ENCODE results near the gene SLX9.

The SLX9 gene

DNA sequence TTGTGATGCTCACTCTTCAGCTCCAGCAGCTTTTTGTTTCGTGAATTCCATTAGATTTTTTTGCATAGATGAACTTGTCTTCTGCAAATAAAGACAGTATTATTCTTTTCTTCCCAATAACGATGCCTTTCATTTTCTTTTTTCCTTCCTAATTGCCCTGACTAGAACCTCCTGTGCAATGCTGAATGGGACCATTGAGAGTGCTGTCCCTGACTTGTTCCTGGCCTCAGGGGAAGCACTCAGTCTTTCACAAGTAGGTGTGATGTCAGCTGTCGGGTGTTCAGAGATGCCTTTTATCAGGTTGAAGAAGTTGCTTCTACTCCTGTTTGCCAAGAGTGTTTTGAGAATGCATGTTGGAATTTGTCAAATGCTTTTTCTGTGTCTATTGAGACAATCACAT is 70.3 kb downstream of the SLX9 start:
- TF ChIP-seq, protein P1, sequence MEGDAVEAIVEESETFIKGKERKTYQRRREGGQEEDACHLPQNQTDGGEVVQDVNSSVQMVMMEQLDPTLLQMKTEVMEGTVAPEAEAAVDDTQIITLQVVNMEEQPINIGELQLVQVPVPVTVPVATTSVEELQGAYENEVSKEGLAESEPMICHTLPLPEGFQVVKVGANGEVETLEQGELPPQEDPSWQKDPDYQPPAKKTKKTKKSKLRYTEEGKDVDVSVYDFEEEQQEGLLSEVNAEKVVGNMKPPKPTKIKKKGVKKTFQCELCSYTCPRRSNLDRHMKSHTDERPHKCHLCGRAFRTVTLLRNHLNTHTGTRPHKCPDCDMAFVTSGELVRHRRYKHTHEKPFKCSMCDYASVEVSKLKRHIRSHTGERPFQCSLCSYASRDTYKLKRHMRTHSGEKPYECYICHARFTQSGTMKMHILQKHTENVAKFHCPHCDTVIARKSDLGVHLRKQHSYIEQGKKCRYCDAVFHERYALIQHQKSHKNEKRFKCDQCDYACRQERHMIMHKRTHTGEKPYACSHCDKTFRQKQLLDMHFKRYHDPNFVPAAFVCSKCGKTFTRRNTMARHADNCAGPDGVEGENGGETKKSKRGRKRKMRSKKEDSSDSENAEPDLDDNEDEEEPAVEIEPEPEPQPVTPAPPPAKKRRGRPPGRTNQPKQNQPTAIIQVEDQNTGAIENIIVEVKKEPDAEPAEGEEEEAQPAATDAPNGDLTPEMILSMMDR (IDR thresholded peaks at IDR 0.05; ENCODE audit: borderline replicate concordance, insufficient read depth, low read depth, low read length), result no peak
- no peak overlapping the region for H3K4me3 ChIP-seq (ENCODE audit: low read depth, low read length)

- H3K4me3 ChIP-seq (ENCODE audit: low read depth, low read length), result no peak overlapping the region
- TF ChIP-seq, protein P1 (IDR thresholded peaks at IDR 0.05; ENCODE audit: borderline replicate concordance, insufficient read depth, low read depth, low read length), result no peak
Measured at GRCh38 chr21:45010860-45011259, 71.0 kb downstream of the SLX9 start.

DNA sequence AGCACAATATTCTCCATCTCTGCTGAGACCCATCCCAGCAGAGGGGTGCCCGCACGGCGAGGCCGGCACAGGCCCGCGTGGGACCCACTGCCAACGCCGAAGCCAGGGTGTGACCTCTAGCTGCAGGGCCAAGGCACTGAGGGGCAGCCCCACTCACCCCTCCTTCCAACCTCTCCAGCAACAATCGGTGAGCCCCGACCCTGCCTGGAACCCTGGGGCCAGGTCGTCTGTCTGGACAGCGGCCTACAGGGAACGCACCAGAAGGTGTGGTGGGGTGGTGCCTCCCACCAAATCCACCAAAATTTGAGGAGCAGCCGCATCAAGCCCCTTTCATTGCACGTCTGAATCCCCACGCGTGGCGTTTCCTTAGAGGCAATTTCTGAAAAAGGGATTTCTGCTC is 71.6 kb downstream of the SLX9 start:
- TF ChIP-seq, protein P1 (IDR thresholded peaks at IDR 0.05; ENCODE audit: borderline replicate concordance, insufficient read depth, low read depth, low read length), result no peak
- no peak overlapping the region for H3K4me3 ChIP-seq (ENCODE audit: low read depth, low read length)

GRCh38 chr21:45011911-45012661 is 72.3 kb downstream of the SLX9 start:
- TF ChIP-seq, protein P1 (IDR thresholded peaks at IDR 0.05; ENCODE audit: borderline replicate concordance, insufficient read depth, low read depth, low read length), result no peak
- no peak overlapping the region for H3K4me3 ChIP-seq (ENCODE audit: low read depth, low read length)

DNA sequence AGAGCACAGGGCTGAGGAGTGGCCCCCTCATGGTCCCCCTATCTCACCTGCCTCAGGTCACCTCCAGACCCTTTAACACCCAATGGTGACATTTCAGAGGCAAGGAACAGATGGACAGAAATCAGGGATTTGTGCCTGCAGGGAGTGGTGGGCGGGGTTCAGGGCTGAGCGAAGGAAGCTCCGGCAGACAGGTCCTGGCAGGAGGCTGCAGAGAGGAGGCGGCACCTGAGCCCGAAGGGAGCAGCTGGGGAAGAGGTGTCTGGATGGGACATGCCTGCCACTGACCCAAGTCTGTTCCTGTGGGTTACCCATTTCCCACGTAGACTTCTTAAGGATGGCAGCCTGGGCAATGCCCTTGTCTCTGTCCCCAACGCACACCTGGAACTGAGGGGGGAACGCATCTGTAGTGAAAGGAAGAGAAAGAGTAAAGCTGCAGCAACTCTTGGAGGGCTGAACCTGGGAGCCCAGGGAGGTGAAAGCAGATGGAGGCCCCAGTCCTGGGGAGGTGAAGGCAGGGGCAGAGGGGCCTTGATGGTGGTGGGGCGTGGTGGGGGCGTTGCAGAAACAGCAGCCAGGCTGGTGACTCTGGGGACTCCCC is 72.9 kb downstream of the SLX9 start:
- TF ChIP-seq, protein P1 (IDR thresholded peaks at IDR 0.05; ENCODE audit: borderline replicate concordance, insufficient read depth, low read depth, low read length), result no peak
- H3K4me3 ChIP-seq (ENCODE audit: low read depth, low read length), result no peak overlapping the region

DNA sequence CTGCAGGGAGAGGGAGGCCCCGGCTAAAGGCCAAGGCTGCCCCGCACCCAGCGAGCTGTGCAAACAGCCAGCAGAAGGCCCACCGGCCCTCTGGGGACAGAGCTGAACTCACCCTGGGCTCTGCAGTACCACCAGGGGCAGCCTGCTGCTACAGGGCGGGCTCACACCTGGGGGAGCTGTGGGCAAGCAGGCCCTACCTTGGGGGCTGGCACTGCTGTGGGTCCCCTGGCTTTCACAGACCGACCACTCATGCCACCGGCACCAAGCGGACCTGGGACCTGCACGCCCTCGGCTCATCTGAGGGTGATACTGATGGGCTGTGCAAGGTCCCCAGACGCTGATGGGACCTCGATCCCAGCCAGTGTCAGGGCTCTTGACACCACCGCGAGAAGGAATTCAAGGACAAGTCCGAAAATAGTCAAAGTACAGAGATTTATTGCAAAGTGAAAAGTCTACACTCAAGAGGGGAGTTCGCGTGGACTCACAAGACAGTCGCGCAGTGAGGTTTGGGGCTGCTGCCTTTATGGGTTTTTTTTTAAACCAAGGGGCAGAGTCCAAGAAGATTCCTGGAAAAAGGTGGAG is 73.5 kb downstream of the SLX9 start:
- TF ChIP-seq, protein P1 (IDR thresholded peaks at IDR 0.05; ENCODE audit: borderline replicate concordance, insufficient read depth, low read depth, low read length), result no peak
- no peak overlapping the region for H3K4me3 ChIP-seq (ENCODE audit: low read depth, low read length)

All from GM12875 (cell line).